Mammary epithelial cell (primary cell): ENCODE data around the gene TKTL1.

Experiments used
- CTCF ChIP-seq, 2 donors: IDR thresholded peaks in 1 of 2; conservative IDR thresholded peaks in 1 of 2; 2 replicates each; pipeline ENCODE4 v1.5.1; 2011 to 2012; ENCODE audit warnings: inconsistent platforms in 2 of 2, low read length in 2 of 2, mild to moderate bottlenecking in 2 of 2, control low read depth in 1 of 2, low read depth in 1 of 2; ENCODE audit not compliant: insufficient read depth in 1 of 2; ENCODE audit errors: extremely low read depth in 1 of 2
- EZH2 ChIP-seq: IDR thresholded peaks from 2 replicates; pipeline ENCODE4 v1.6.1; 2012; ENCODE audit warnings: low read length, inconsistent platforms, borderline replicate concordance

DNA sequence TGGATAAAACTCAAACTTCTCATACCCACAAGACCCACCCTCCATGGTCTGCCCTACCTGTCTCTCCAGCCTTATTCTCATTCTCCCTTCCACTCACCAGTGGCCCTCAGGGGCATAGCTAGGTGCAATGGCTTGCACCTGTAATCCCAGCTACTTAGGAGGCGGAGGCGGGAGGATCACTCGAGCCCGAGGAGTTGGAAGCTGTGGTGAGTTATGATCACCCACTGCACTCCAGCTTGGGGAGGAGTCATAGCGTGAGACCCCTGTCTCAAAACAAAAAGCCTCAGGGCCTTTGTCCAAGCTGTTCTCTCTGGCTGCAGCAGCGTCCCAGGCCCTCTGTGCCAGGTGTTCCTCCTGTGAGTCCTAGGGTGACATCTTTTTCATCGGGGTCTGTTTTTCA is 16.5 kb downstream of the TKTL1 start:
- TF ChIP-seq CTCF (conservative IDR thresholded peaks at IDR 0.05 in 1 of 2, IDR thresholded peaks at IDR 0.05 in 1 of 2; ENCODE audit: extremely low read depth in 1 of 2, insufficient read depth in 1 of 2, low read depth in 1 of 2, low read length in 2 of 2), result no peak
- no peak for TF ChIP-seq EZH2
